HCT116 (cell line): Measurements from ENCODE around the gene NEO1. TPM values are rescaled to one million over a fixed set of nuclear protein-coding genes. Genes with fewer than 3 reads are reported as not detected.

Experiments
- ATAC-seq: fragments of 200-7000 bp; cut with Tn5 transposase; 2 replicates; pipeline ENCODE4 v1.9.1; 2020; ENCODE audit warnings: mild to moderate bottlenecking, moderate library complexity
- BruUV-seq: library from RNA; stranded (reverse); fragments of 400-500 nt; replicated peaks from 2 replicates; lab custom pipeline; 2021; lab: Mats Ljungman, UMichigan
- CTCF ChIA-PET: fragments of 300-600 bp; sonication (Branson Sonifier 250); formaldehyde crosslinking; loops from one replicate; lab custom pipeline; 2021; ENCODE audit warnings: antibody characterized with exemption; lab: Charles Lee
- POLR2A ChIA-PET: fragments of 300-600, 350-600 bp; sonication (Branson Sonifier 250); formaldehyde crosslinking; loops from one replicate; lab custom pipeline; 2021; ENCODE audit warnings: antibody characterized with exemption; lab: Charles Lee
- RAD21 ChIA-PET, 2 experiments: fragments of 300-600 bp; sonication (Branson Sonifier 250); formaldehyde crosslinking; loops; one replicate each; lab custom pipeline; 2023; ENCODE audit warnings: low total read pairs in 2 of 2; ENCODE audit not compliant: uncharacterized antibody in 2 of 2, unreplicated experiment in 2 of 2, low non-redundant PET in 1 of 2; lab: Charles Lee
- DNase-seq: peaks from one replicate; pipeline ENCODE4 v3.0.0-alpha.2; 2010; ENCODE audit warnings: low read depth, low spot score
- H2AFZ ChIP-seq: fragments of 200-600 bp; shearing (Covaris generic), sonication (generic); 2 replicates; pipeline ENCODE4 v1.6.1; 2017; ENCODE audit warnings: low read depth, mixed run types, mixed read lengths, antibody characterized with exemption, low read length; ENCODE audit not compliant: poor library complexity, severe bottlenecking
- H3K27ac ChIP-seq: 2 replicates; pipeline ENCODE4 v1.5.1; 2012; ENCODE audit warnings: low read depth, low read length
- H3K27me3 ChIP-seq: fragments of 200-600 bp; sonication (generic); 2 replicates; pipeline ENCODE4 v1.6.1; 2016; ENCODE audit warnings: mixed run types, low read length, mixed read lengths; ENCODE audit not compliant: insufficient read depth
- H3K36me3 ChIP-seq, 2 experiments: fragments of 200-500 bp in 1 of 2; fragments of 200-600 bp in 1 of 2; sonication (Bioruptor generic) in 1 of 2; sonication (generic) in 1 of 2; 2 replicates each; pipeline versions ENCODE4 v1.5.1 to v1.6.1; 2014 to 2016; ENCODE audit warnings: low read length in 2 of 2, inconsistent platforms in 1 of 2, mixed read lengths in 1 of 2, mixed run types in 1 of 2; ENCODE audit not compliant: insufficient read depth in 2 of 2, control insufficient read depth in 1 of 2
- H3K4me1 ChIP-seq, 2 experiments: fragments of 200-600 bp in 1 of 2; sonication (generic) in 1 of 2; 2 replicates each; pipeline versions ENCODE4 v1.5.1 to v1.6.1; 2012 to 2017; ENCODE audit warnings: low read length in 2 of 2, inconsistent platforms in 1 of 2, mild to moderate bottlenecking in 1 of 2, mixed read lengths in 1 of 2, mixed run types in 1 of 2, moderate library complexity in 1 of 2; ENCODE audit not compliant: insufficient read depth in 2 of 2, control insufficient read depth in 1 of 2
- H3K4me2 ChIP-seq: fragments of 200-600 bp; sonication (generic); 2 replicates; pipeline ENCODE4 v1.6.1; 2017; ENCODE audit warnings: mixed run types, low read length, mixed read lengths
- H3K4me3 ChIP-seq, 2 experiments: fragments of 200-600 bp in 1 of 2; sonication (generic) in 1 of 2; replicated peaks in 1 of 2; 2 replicates each; pipeline ENCODE4 v1.5.1; 2011 to 2016; ENCODE audit warnings: low read length in 2 of 2, control low read depth in 1 of 2, low read depth in 1 of 2, mild to moderate bottlenecking in 1 of 2, mixed read lengths in 1 of 2, mixed run types in 1 of 2
- H3K79me2 ChIP-seq: fragments of 200-600 bp; sonication (generic); 2 replicates; pipeline ENCODE4 v1.6.1; 2017; ENCODE audit warnings: mild to moderate bottlenecking, mixed run types, low read length, moderate library complexity, mixed read lengths; ENCODE audit not compliant: insufficient read depth
- H3K9ac ChIP-seq: fragments of 200-600 bp; sonication (generic); 2 replicates; pipeline ENCODE4 v1.6.1; 2016; ENCODE audit warnings: low read length, mixed read lengths
- H3K9me2 ChIP-seq: fragments of 200-600 bp; sonication (generic), shearing (Covaris generic); 2 replicates; pipeline ENCODE4 v1.6.1; 2017; ENCODE audit warnings: mixed run types, mild to moderate bottlenecking, moderate library complexity; ENCODE audit not compliant: insufficient read depth
- H3K9me3 ChIP-seq, 2 experiments: fragments of 200-500 bp in 1 of 2; fragments of 200-600 bp in 1 of 2; sonication (Bioruptor generic) in 1 of 2; sonication (generic) in 1 of 2; 2 replicates each; pipeline ENCODE4 v1.6.1; 2014 to 2017; ENCODE audit warnings: low read length in 2 of 2, mixed read lengths in 2 of 2, inconsistent platforms in 1 of 2, low read depth in 1 of 2, mild to moderate bottlenecking in 1 of 2, mixed run types in 1 of 2, moderate library complexity in 1 of 2; ENCODE audit not compliant: control insufficient read depth in 1 of 2, insufficient read depth in 1 of 2
- H4K20me1 ChIP-seq: fragments of 200-600 bp; sonication (generic), shearing (Covaris generic); 2 replicates; pipeline ENCODE4 v1.6.1; 2017; ENCODE audit warnings: mixed run types, mild to moderate bottlenecking, moderate library complexity; ENCODE audit not compliant: insufficient read depth
- CEBPB ChIP-seq: IDR thresholded peaks from 2 replicates; pipeline ENCODE4 v1.6.1; 2012; ENCODE audit warnings: low read depth
- FOSL1 ChIP-seq: IDR thresholded peaks from 2 replicates; pipeline ENCODE4 v1.6.1; 2012; ENCODE audit warnings: low read depth
- JUND ChIP-seq: IDR thresholded peaks from 2 replicates; pipeline ENCODE4 v1.6.1; 2012
- POLR2A ChIP-seq: IDR thresholded peaks from 2 replicates; pipeline ENCODE4 v1.7.0; 2011; ENCODE audit warnings: borderline replicate concordance; ENCODE audit not compliant: insufficient read depth, insufficient read length; ENCODE audit errors: extremely low read depth
- POLR2AphosphoS5 ChIP-seq: IDR thresholded peaks from 2 replicates; pipeline ENCODE4 v1.6.1; 2011; ENCODE audit warnings: mild to moderate bottlenecking, low read depth, low read length, moderate library complexity
- RAD21 ChIP-seq: IDR thresholded peaks from 2 replicates; pipeline ENCODE4 v1.6.1; 2012; ENCODE audit warnings: low read depth, mild to moderate bottlenecking
- SP1 ChIP-seq: IDR thresholded peaks from 2 replicates; pipeline ENCODE4 v1.6.1; 2012; ENCODE audit warnings: low read depth
- SRF ChIP-seq: IDR thresholded peaks from 2 replicates; pipeline ENCODE4 v1.6.1; 2012; ENCODE audit warnings: low read depth
- TCF7L2 ChIP-seq: IDR thresholded peaks from 2 replicates; pipeline ENCODE4 v1.7.0; 2011; ENCODE audit warnings: borderline replicate concordance, inconsistent platforms; ENCODE audit not compliant: insufficient read depth, insufficient read length; ENCODE audit errors: extremely low read depth
- YY1 ChIP-seq: IDR thresholded peaks from 2 replicates; pipeline ENCODE4 v1.6.1; 2011; ENCODE audit warnings: low read length, low read depth, moderate library complexity, mild to moderate bottlenecking; ENCODE audit not compliant: insufficient replicate concordance; ENCODE audit errors: extremely low read depth
- ZFX ChIP-seq: fragments of 450-650 bp; IDR thresholded peaks from 2 replicates; pipeline ENCODE4 v1.6.1; 2017
- intact Hi-C: fragments of 100-400 bp; cut with micrococcal nuclease; formaldehyde crosslinking; loops from 2 replicates; pipeline ENCODE4 v1.10.0; 2022
- total RNA-seq: library from RNA; stranded (reverse); gene quantifications from one replicate; pipeline ENCODE4 v1.2.1, GENCODE V29; 2021; ENCODE audit not compliant: unreplicated experiment
- TF ChIP-seq, protein P1 (sequence below): IDR thresholded peaks from 2 replicates; pipeline ENCODE4 v1.6.1; 2011; ENCODE audit warnings: mild to moderate bottlenecking, low read length, moderate library complexity; ENCODE audit not compliant: insufficient replicate concordance; ENCODE audit errors: extremely low read depth
- TF ChIP-seq, protein P2 (sequence below): IDR thresholded peaks from 2 replicates; pipeline ENCODE4 v1.6.1; 2012
- TF ChIP-seq, protein P3 (sequence below): IDR thresholded peaks from 2 replicates; pipeline ENCODE4 v1.6.1; 2012

The NEO1 gene
- total RNA-seq, 1 experiment from 2014 or later: 30.0 TPM

DNA sequence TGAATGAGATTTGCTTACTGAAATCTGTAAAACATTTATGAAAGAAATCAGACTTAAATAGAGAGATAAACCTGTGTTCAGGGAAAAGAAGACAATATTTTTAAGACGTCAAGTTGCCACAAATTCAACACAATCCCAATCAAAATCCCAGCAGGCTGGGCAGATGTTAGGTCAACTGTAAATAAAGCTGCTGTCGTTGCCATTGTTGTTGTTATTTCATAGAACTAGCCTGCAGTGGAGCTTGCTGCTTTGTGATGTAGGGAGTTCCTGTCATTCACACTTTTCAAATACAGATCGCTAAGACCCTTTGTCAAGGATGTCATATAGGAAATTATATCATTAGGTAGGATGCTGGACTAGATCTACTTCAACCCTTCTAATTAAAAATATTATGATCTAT, 123.1 kb downstream of the NEO1 start:
- Histone ChIP-seq H3K79me2 (no peaks in the 10 kb centered on the region), H3K9me3 (no peaks in the 10 kb centered on the region), H3K4me2 (no peak overlapping the region), H3K9me2 (no peaks in the 10 kb centered on the region), H3K36me3 (peaks cover 0 to 2% of the 10 kb centered on the region in 2 experiments; a peak in 1 of 4 replicates), H2AFZ (no peak overlapping the region), H3K27ac (no peak overlapping the region), H3K9ac (no peak overlapping the region), H3K27me3 (no peaks in the 10 kb centered on the region), H4K20me1 (no peaks in the 10 kb centered on the region), H3K4me3 (no peak overlapping the region), H3K4me1 (no peaks in the 10 kb centered on the region)
- ChIA-PET CTCF (no interaction called here), POLR2A (no interaction called here), RAD21 (no interaction called here)
- TF ChIP-seq, protein P1, sequence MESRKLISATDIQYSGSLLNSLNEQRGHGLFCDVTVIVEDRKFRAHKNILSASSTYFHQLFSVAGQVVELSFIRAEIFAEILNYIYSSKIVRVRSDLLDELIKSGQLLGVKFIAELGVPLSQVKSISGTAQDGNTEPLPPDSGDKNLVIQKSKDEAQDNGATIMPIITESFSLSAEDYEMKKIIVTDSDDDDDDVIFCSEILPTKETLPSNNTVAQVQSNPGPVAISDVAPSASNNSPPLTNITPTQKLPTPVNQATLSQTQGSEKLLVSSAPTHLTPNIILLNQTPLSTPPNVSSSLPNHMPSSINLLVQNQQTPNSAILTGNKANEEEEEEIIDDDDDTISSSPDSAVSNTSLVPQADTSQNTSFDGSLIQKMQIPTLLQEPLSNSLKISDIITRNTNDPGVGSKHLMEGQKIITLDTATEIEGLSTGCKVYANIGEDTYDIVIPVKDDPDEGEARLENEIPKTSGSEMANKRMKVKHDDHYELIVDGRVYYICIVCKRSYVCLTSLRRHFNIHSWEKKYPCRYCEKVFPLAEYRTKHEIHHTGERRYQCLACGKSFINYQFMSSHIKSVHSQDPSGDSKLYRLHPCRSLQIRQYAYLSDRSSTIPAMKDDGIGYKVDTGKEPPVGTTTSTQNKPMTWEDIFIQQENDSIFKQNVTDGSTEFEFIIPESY: no peak
- TF ChIP-seq SP1 (no peak), SRF (no peak), TCF7L2 (no peak), CEBPB (no peak), JUND (no peak), POLR2A (no peak), RAD21 (no peak), YY1 (no peak), POLR2AphosphoS5 (no peak), FOSL1 (no peak), ZFX (no peak)
- TF ChIP-seq, protein P2, sequence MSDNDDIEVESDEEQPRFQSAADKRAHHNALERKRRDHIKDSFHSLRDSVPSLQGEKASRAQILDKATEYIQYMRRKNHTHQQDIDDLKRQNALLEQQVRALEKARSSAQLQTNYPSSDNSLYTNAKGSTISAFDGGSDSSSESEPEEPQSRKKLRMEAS: no peak
- TF ChIP-seq, protein P3, sequence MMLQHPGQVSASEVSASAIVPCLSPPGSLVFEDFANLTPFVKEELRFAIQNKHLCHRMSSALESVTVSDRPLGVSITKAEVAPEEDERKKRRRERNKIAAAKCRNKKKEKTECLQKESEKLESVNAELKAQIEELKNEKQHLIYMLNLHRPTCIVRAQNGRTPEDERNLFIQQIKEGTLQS: no peak
- ATAC-seq: no peak
- no TSS peak for BruUV-seq
- intact Hi-C loops: no loop called here
- no peak for DNase-seq
